Activated CD4-positive, alpha-beta T cell treated with anti-CD3 and anti-CD28 coated beads for 4 hours (primary cell): ENCODE measurements around the gene MED8.

Source experiments
- DNase-seq, 2 donors: peaks; one replicate each; pipeline ENCODE4 v3.0.0-alpha.2; 2020

The MED8 gene

DNA sequence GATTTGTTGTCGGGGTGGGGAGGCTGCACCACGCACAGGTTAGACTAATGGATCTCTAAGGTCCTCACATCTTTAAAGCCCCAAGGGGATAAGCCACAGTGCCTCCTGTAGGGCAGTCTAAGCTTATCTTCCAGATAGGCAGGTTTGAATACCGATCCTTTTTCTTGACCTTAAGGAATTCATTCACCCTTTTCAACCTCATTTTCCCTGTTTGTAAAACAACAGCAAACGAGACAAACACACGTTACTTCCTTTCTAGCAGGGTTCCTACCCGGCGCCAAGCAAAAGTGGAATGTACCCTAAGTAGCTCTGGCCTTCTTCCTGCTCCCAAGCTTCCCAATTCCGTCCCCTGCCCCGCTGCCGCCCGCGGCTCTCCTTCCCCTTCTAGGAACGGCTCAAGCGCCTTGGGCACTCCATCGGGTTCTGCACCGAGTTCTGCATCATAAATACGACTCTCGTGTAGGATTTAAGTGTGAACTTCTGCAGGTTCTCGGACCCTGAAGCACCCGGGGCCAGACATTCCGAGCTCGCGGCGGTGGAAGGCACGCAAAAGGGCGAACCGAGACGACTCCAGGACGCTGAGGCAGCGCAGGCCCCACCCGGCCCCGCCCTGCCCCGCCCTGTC lies 31.4 kb downstream of the MED8 start:
- peak in 1 of 2 donors; percentile 11 for DNase-seq

GRCh38 chr1:43357251-43357650 lies 32.3 kb downstream of the MED8 start:
- no peak for DNase-seq

- no peak for DNase-seq
These were observed 34.7 kb downstream of the MED8 start for GRCh38 chr1:43354936-43355335.

GRCh38 chr1:43354471-43354870 lies 35.1 kb downstream of the MED8 start:
- no peak for DNase-seq

DNA sequence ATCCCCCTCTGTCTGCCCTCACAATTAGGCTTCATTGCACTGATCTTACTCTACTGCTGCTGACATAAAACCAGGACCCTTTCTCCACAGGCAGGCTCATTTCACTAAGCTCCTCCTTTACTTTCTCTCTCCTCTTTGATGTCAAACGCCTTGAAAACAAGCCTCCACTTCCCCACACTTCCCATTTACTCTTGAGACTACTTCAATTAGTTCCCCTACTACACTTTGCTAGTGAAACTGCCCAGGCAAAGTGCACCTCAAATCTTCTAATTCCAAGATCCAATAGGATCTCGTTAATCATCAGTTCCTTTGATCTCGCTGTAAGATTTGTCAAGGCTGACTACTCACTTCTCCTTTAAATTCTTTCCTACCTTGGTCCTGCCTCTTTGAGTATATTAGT lies 36.7 kb downstream of the MED8 start:
- no peak for DNase-seq

GRCh38 chr1:43352351-43352705 lies 37.3 kb downstream of the MED8 start:
- DNase-seq, result no peak

- no peak for DNase-seq
These were observed 37.9 kb downstream of the MED8 start for GRCh38 chr1:43351421-43352350.

DNA sequence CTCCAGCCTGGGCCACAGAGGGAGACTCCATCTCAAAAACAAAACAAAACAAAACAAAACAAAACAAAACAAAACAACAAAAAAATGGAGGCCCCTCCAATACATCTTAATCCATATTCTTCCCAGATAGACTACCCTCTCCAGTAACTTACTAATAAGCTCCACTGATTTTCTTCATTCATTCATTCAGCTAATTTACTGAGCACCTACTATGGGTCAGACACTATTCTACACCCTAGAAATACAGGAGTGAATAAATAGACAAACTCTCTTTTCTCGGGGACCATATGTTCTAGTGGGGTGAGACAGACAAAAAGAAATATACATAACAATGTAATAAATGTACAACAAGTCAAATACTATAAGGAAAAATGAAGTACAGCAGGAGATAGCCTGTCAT lies 38.6 kb downstream of the MED8 start:
- no peak for DNase-seq

GRCh38 chr1:43349594-43350306 lies 39.9 kb downstream of the MED8 start:
- no peak for DNase-seq

DNA sequence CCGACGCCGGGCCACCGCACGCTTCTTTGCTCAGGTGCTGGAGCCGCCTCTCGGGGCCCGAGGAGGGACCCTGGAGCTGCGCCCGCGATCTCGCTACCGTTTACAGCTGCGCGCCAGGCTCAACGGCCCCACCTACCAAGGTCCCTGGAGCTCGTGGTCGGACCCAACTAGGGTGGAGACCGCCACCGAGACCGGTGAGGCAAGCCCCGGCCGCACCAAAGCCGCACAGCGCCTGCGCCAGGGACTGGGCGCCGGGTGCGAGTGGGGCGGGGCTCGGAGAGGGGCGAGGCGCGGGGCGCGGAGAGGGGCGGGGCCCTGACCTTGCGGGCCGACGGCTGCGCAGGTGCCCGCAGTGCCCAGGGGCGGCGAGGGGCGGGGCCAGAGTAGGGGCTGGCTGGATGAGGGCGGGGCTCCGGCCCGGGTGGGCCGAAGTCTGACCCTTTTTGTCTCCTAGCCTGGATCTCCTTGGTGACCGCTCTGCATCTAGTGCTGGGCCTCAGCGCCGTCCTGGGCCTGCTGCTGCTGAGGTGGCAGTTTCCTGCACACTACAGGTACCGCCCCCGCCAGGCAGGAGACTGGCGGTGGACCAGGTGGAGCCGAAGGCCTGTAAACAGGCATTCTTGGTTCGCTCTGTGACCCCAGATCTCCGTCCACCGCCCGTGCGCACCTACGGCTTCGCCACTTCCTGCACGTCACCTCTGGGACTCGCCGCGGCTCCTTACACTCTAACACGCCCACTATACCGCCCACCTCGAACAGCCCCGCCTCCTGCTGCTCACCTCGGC lies 40.6 kb downstream of the MED8 start:
- peak; percentile 43 to 48 for DNase-seq

- DNase-seq, result no peak
These were observed 41.2 kb downstream of the MED8 start for GRCh38 chr1:43348343-43348808.

DNA sequence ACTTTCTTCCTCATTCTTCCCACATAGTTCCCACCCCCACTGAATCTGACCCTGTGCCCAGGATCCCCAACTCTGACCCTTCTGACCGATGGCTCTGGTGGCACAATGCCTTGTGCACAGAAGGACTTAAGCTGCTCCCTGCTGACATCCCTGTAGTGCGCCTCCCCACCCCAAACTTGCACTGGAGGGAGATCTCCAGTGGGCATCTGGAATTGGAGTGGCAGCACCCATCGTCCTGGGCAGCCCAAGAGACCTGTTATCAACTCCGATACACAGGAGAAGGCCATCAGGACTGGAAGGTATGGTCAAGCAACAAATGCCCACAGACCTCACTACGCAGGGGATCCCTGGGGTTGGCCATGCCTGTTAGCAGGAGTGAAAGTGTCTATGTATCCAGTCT lies 43.0 kb downstream of the MED8 start:
- DNase-seq, result no peak

- DNase-seq, result no peak
These were observed 44.5 kb downstream of the MED8 start for GRCh38 chr1:43345120-43345519.

DNA sequence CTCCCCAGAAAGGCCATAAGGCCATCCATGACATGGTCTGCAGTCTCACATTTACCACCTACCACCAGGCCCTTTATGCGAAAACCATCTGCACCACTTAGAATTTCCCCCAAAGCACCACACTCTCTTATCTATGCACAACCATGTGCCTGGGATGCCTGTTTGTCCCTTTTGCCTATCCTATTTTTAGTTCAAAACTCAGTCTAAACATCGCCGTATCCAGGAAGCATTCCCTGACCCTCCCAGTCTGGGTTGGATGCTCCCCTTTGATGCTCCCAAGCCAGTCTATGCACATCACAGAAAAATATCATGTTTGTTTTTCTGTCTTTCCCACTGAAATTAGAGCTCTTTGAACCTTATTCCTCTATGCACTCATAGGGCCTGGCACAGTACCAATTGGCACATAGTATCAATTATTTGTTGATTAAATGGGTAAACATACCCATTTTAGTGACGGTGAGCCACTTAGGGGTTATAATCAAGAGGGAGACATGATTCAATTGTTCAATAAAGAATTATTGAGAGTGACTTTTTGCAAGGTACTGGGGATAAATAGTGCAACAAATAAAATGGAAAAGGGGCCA lies 45.2 kb downstream of the MED8 start:
- DNase-seq, result no peak

- no peak for DNase-seq
These were observed 49.0 kb downstream of the MED8 start for GRCh38 chr1:43340559-43340958.

- no peak for DNase-seq
These were observed 49.9 kb downstream of the MED8 start for GRCh38 chr1:43339584-43340232.

DNA sequence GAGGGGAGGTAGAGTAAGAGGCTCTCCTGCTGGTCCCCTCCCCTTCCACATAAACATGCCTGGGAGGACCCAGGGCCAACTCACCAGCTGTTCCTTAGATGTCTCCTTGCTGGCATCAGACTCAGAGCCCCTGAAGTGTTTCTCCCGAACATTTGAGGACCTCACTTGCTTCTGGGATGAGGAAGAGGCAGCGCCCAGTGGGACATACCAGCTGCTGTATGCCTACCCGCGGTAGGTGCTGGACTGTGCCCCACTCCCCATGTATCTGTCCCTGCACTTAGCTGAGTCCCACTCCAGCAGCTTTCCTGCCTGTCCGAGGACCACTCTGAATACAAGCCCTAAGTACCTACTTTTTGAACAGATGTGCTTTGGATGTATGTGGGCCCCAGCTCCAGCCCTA lies 51.6 kb downstream of the MED8 start:
- no peak for DNase-seq

GRCh38 chr1:43337588-43337987 lies 52.0 kb downstream of the MED8 start, which contains the start of gene MPL:
Gene MPL, plus strand, starts transcription at chr1:43337818. Its CDS starts 31 bp downstream, at chr1:43337849.
- DNase-seq, result no peak

- no peak for DNase-seq
These were observed 55.0 kb downstream of the MED8 start for GRCh38 chr1:43334453-43335205.
